ENCODE results near the gene LRBA.
"Not testable (repeated sequence)": the region's sequence is repeated elsewhere in the genome, so short reads cannot be mapped to it uniquely, and the experiment has no call there.

Gene LRBA

DNA sequence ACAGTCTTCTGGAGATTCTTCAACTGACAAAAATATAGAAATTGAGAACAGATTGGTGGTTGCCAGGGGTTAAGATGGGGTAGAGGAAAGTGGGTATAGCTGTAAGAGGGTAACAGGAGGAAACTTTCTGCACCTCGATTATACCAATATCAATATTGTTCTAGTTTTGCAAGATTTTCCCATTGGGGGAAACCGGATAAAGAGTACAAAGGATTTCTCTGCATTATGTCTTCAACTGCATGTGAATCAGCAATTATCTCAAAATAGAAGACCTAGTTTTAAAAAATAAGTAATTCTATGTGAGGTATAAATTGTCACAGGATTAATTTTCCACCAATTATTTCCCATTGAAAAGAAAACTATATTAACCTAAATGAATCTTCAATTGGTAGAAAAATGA, 65.7 kb downstream of the LRBA start:
- DNase-seq (ENCODE audit: low read depth in 1 of 2, low spot score in 1 of 2), result no peak

DNA sequence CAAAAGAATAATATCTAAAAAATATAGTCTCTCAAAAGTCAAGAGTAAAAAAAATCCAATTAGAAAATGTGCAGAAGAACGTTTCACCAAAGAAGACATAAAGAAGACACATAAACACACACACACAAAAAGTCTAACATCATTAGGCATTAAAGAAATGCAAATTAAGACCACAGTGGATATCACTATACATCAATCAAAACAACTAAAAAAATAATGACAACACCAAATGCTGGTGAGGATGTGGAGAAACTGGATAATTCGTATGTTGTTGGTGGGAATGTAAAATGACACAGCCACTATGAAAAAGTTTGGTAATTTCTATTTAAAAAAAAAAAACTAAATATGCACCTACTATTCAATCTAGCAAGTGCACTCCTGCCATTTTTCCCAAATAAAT, 66.4 kb downstream of the LRBA start:
- no peak for DNase-seq (ENCODE audit: low read depth in 1 of 2, low spot score in 1 of 2)

DNA sequence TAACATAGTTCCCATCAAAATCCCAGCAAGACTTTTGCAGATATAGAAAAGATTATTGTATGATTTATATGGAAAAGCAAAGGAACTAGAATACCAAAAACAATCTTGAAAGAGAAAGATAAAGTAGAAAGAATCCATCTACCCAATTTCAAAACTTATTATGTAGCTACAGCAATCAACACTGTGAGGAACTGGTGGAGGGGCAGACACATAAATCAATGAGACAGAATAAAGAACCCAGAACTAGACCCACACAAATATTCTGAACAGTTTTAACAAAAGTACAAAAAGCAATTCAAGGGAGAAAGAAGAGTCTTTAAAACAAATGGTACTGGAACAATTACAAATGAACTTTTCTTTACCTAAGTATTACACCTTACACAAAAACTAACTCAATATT, 67.0 kb downstream of the LRBA start:
- no peak for DNase-seq (ENCODE audit: low read depth in 1 of 2, low spot score in 1 of 2)

GRCh38 chr4:150944660-150945059, 70.4 kb downstream of the LRBA start:
- no peak for DNase-seq (ENCODE audit: low read depth in 1 of 2, low spot score in 1 of 2)

GRCh38 chr4:150943818-150944217, 71.3 kb downstream of the LRBA start:
- DNase-seq (ENCODE audit: low read depth in 1 of 2, low spot score in 1 of 2), result no peak

GRCh38 chr4:150943126-150943525, 72.0 kb downstream of the LRBA start:
- no peak for DNase-seq (ENCODE audit: low read depth in 1 of 2, low spot score in 1 of 2)

DNA sequence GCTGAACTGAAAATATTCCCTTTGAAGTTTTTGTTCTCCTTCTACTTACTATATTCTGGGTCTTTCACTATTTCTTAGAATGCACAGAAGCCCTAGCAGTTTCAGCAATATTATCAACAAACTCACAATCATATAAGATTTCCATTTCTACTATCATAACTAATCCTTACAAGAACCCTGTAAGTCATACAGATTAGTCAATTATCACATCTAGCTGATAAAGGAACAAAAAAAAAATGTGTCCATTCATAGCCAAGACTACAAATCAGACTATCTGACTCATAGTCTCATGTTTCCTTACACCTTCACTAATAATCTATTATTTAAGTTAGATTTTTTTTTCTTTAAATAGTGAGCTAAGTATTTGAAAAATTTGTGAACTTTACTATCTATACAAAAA, 72.5 kb downstream of the LRBA start:
- no peak for DNase-seq (ENCODE audit: low read depth in 1 of 2, low spot score in 1 of 2)

DNA sequence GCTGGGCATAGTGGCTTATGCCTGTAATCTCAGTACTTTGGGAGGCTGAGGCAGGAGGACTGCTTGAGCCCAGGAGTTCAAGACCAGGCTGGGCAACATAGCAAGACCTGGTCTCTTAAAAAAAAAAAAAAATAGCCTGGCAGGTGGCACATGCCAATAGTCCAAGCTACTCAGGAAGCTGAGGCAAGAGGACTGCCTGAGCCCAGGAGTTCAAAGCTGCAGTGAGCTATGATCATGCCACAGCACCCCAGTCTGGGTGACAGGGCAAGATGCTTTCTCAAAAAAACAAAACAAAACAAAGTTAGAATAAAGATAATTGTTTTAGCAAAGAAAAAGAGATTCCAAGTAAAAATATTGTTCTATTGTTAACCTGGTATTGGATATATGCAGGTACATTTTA, 75.0 kb downstream of the LRBA start:
- no peak for DNase-seq (ENCODE audit: low read depth in 1 of 2, low spot score in 1 of 2)

DNA sequence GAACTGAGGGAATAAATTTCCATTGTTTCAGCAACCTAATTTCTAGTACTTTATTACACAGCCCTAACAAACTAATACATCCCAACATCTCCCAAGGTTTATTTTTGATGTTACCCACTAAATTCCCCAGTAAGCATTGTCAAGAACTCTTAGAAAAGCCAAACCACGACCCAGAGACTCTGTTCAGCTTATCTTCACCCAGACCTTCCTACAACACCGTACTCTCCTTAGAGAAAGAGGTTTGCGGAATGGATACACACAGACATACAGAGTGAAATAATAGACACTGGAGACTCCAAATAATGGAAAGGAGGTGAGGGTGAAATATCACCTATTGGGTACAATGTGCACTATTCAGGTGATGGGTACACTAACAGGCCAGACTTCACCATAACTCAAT, 75.6 kb downstream of the LRBA start:
- no peak for DNase-seq (ENCODE audit: low read depth in 1 of 2, low spot score in 1 of 2)

- DNase-seq (ENCODE audit: low read depth in 1 of 2, low spot score in 1 of 2), result no peak
Measured at GRCh38 chr4:150938873-150939499, 76.1 kb downstream of the LRBA start.

GRCh38 chr4:150938417-150938816, 76.7 kb downstream of the LRBA start:
- DNase-seq (ENCODE audit: low read depth in 1 of 2, low spot score in 1 of 2), result no peak

DNA sequence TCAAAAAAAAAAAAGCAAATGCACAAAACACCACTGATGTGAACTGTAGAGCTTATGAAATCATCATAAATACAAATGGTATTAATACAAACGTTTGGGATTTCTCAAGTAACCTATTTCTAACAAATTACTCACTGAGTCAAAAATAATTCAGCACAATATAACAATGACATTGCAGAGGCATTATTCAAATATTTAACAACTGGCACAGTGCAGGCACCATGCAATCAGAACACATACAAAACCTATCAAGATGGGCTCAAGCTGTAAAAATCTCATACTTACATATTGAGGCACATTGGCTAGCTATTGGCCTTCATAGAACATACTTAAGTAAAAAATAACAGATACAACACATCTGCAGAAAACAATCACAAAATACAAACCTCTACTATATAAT, 81.1 kb downstream of the LRBA start:
- no peak for DNase-seq (ENCODE audit: low read depth in 1 of 2, low spot score in 1 of 2)

- no peak for DNase-seq (ENCODE audit: low read depth in 1 of 2, low spot score in 1 of 2)
Measured at GRCh38 chr4:150931796-150932195, 83.3 kb downstream of the LRBA start.

- no peak for DNase-seq (ENCODE audit: low read depth in 1 of 2, low spot score in 1 of 2)
Measured at GRCh38 chr4:150931005-150931404, 84.1 kb downstream of the LRBA start.

- DNase-seq (ENCODE audit: low read depth in 1 of 2, low spot score in 1 of 2), result no peak
Measured at GRCh38 chr4:150923945-150924344, 91.1 kb downstream of the LRBA start.

DNA sequence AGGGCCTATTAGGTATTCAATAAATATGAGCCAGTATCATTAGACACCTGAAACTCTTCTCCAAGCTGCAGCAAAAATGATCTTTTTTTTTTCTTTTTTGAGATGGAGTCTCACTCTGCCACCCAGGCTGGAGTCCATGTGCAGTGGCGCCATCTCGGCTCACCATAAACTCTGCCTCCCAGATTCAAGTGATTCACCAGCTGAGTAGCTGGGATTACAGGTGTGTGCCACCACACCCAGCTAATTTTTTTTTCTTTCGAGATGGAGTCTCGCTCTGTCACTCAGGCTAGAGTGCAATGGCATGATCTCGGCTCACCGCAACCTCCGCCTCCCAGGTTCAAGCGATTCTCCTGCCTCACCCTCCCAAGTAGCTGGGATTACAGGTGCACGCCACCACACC, 93.6 kb downstream of the LRBA start:
- not testable (repeated sequence) for DNase-seq (ENCODE audit: low read depth in 1 of 2, low spot score in 1 of 2)

DNA sequence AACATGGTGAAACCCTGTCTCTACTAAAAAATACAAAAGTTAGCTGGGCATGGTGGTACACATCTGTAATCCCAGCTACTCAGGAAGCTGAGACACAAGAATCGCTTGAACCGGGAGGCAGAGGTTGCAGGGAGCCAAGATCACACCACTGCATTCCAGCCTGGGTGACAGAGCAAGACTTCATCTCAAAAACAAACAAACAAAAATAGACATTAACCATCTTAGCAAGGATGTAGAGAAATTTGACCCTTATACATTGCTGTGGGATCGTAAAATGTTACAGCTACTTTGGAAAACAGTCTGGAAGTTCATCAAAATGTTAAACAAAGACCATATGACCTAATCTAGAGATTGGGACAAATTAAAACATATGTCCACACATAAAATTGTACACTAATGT, 96.5 kb downstream of the LRBA start:
- DNase-seq (ENCODE audit: low read depth in 1 of 2, low spot score in 1 of 2), result not testable (repeated sequence)

DNA sequence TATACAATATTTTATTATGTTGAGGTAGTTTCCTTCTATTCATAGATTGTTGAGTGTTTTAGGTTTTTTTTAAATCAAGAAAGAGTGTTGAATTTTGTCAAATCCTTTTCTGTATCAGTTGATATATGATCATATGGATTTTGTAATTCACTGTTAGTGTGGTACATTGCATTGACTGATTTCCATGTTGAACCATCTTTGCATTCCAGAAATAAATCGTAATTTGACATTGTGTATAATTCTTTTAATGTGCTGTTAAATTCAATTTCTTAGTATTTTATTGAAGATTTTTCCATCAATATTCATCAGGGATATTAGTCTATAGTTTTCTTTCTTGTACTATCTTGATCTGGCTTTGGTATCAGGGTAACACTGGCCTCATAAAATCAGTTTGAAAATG, 103.8 kb downstream of the LRBA start:
- no peak for DNase-seq (ENCODE audit: low read depth in 1 of 2, low spot score in 1 of 2)

GRCh38 chr4:150909116-150909515, 106.0 kb downstream of the LRBA start:
- DNase-seq (ENCODE audit: low read depth in 1 of 2, low spot score in 1 of 2), result no peak

GRCh38 chr4:150906987-150907633, 108.0 kb downstream of the LRBA start:
- no peak for DNase-seq (ENCODE audit: low read depth in 1 of 2, low spot score in 1 of 2)

- no peak for DNase-seq (ENCODE audit: low read depth in 1 of 2, low spot score in 1 of 2)
Measured at GRCh38 chr4:150904671-150905070, 110.4 kb downstream of the LRBA start.

- no peak for DNase-seq (ENCODE audit: low read depth in 1 of 2, low spot score in 1 of 2)
Measured at GRCh38 chr4:150903603-150904002, 111.5 kb downstream of the LRBA start.

DNA sequence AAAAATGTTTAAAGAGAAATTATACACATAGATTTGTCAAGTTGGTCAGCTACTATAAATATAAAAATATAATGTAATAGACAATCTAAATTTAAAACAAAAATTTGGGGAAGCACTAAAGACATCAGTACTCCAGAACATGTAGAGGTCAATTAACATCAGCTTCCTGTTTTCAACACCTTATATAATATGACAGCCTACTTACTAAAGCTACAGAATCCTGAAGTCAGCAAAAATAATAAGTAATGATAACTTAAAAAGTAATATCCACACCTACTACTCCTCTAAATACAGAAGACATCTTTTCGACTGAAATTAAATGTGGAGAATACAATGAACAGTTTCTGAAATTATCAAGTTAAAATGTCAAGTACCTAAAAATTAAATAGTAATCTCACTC, 118.6 kb downstream of the LRBA start:
- DNase-seq (ENCODE audit: low read depth in 1 of 2, low spot score in 1 of 2), result no peak
